GM19438 (cell line): ENCODE measurements around the gene SEC23B.

ENCODE experiments used
- ATAC-seq: cut with Tn5 transposase; IDR thresholded peaks from one replicate; pipeline ENCODE4 v1.9.1; 2021; ENCODE audit warnings: low read depth; ENCODE audit not compliant: unreplicated experiment

Gene SEC23B

GRCh38 chr20:18580012-18580411, 72.3 kb downstream of the SEC23B start:
- ATAC-seq, result no peak

- no peak for ATAC-seq
These were observed 77.4 kb downstream of the SEC23B start for GRCh38 chr20:18585134-18585533.

GRCh38 chr20:18587665-18588573, 80.2 kb downstream of the SEC23B start, which contains the start of gene DTD1:
Gene DTD1, plus strand, starts transcription at chr20:18588054. Its CDS starts 19 bp downstream, at chr20:18588073.
- peak; percentile 95 for ATAC-seq

- ATAC-seq, result peak; percentile 20
These were observed 80.8 kb downstream of the SEC23B start for GRCh38 chr20:18588574-18588933.

DNA sequence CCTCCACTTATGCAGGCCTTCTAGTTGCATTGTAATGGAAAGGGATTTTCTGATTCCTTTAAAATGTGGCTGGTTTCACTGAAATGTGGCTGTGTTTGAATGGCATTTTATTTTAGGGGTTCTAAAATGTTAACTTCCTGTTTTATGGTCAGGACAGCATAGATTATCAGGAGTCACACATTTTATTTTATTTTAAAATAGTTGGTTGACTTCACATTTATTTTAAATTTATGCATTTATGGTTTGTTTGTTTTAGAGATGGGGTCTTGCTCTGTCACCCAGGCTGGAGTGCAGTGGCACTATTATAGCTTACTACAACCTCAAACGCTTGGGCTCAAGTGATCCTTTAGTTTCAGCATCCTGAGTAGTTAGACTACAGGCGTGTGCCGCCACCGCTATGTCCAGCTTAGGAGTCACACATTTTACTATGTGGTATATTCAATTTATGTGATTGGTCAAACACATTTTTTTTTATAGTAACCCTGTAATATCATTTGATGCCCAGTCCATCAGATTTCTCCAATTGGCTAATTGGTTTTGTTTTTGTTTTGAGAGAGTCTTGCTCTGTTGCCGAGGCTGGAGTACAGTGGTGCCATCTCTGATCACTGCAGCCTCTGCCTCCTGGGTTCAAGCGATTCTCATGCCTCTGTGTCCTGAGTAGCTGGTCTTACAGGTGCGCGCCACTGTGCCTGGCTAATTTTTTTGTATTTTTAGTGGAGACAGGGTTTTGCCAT, 82.4 kb downstream of the SEC23B start:
- no peak for ATAC-seq

DNA sequence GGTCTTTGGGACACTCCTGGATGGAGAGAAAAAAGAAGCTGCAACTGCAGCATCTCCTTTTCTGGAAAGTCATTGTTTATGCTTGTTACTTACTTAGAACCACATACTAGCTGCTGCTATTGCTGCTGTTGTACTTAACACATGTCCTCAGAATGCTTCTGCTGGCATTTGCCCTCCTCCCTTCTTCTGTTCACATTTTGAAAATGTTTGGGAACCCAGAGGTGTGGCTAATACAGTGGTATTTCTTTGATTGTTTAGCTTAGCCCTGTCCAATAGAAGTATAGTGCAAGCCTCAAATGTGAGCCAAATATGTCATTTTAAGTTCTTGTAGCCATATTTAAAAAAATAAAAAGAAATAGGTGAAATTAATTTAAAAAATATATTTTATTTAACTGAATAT, 88.5 kb downstream of the SEC23B start:
- no peak for ATAC-seq

DNA sequence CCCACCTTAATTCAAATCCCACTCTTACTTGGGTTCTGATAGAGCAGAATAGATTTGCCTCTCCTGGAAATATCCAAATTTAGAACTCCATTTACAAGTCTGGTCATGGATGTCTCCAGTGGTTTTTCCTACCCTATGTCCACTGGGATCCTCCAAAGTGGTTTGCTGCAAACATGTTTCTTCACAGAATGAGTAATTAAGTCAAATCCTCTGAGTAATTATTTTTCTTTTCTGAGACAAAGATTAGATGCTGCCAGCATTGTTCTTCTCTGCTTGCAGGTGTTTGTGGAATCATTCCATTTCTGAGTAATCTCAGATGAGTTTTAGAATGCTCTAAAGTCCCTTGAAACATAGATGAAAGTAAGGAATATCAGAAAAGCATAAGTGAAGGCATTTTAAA, 102.0 kb downstream of the SEC23B start:
- ATAC-seq, result no peak
